OCI-LY7 (cell line): ENCODE data around the gene LEAP2. TPM values are rescaled to one million over a fixed set of nuclear protein-coding genes. Genes with fewer than 3 reads are reported as not detected.

Experiments used
- BruUV-seq: library from RNA; stranded (reverse); fragments of 400-500 nt; replicated peaks from 2 replicates; lab custom pipeline; 2021; lab: Mats Ljungman, UMichigan
- CTCF ChIA-PET: fragments of 300-600 bp; sonication (Branson Sonifier 250); formaldehyde crosslinking; loops from one replicate; lab custom pipeline; 2022; ENCODE audit warnings: antibody characterized with exemption; ENCODE audit not compliant: unreplicated experiment; lab: Charles Lee
- POLR2A ChIA-PET: fragments of 300-600 bp; sonication (Branson Sonifier 250); formaldehyde crosslinking; loops from one replicate; lab custom pipeline; 2022; ENCODE audit warnings: antibody characterized with exemption; lab: Charles Lee
- DNase-seq: peaks from one replicate; pipeline ENCODE4 v3.0.0-alpha.2; 2015; ENCODE audit warnings: low spot score
- H2AFZ ChIP-seq: fragments of 200-600 bp; sonication (generic), shearing (Covaris generic); 2 replicates; pipeline ENCODE4 v1.6.1; 2014; ENCODE audit warnings: mild to moderate bottlenecking, antibody characterized with exemption, low read length, moderate library complexity
- H3K27ac ChIP-seq: fragments of 200-600 bp; sonication (generic); 2 replicates; pipeline ENCODE4 v1.5.1; 2014; ENCODE audit warnings: mixed run types, low read depth, mild to moderate bottlenecking, moderate library complexity, low read length, inconsistent platforms; ENCODE audit not compliant: poor library complexity, severe bottlenecking
- H3K36me3 ChIP-seq: fragments of 200-600 bp; sonication (generic); 2 replicates; pipeline ENCODE4 v1.6.1; 2014; ENCODE audit warnings: mild to moderate bottlenecking, antibody characterized with exemption, low read length, moderate library complexity, mixed read lengths; ENCODE audit not compliant: insufficient read depth
- H3K4me1 ChIP-seq: fragments of 200-600 bp; sonication (generic); 2 replicates; pipeline ENCODE4 v1.5.1; 2014; ENCODE audit warnings: mild to moderate bottlenecking, low read length; ENCODE audit not compliant: insufficient read depth, poor library complexity, severe bottlenecking
- H3K4me2 ChIP-seq: fragments of 200-600 bp; sonication (generic); 2 replicates; pipeline ENCODE4 v1.6.1; 2014; ENCODE audit warnings: mild to moderate bottlenecking, low read length
- H3K4me3 ChIP-seq: fragments of 200-600 bp; sonication (generic); 2 replicates; pipeline ENCODE4 v1.5.1; 2014; ENCODE audit warnings: mild to moderate bottlenecking, low read depth, low read length; ENCODE audit not compliant: poor library complexity, severe bottlenecking
- H3K79me2 ChIP-seq: fragments of 200-600 bp; sonication (generic); 2 replicates; pipeline ENCODE4 v1.6.1; 2016; ENCODE audit warnings: low read depth, mild to moderate bottlenecking, low read length, moderate library complexity, mixed read lengths; ENCODE audit not compliant: insufficient read depth
- H3K9me2 ChIP-seq: fragments of 200-600 bp; sonication (generic); 2 replicates; pipeline ENCODE4 v1.6.1; 2016; ENCODE audit warnings: mild to moderate bottlenecking, low read length, mixed read lengths; ENCODE audit not compliant: insufficient read depth
- H3K9me3 ChIP-seq: fragments of 200-600 bp; sonication (generic); 2 replicates; pipeline ENCODE4 v1.6.1; 2014; ENCODE audit warnings: mild to moderate bottlenecking, mixed run types, low read length, mixed read lengths
- H4K20me1 ChIP-seq: fragments of 200-600 bp; sonication (generic); 2 replicates; pipeline ENCODE4 v1.6.1; 2014; ENCODE audit warnings: mild to moderate bottlenecking, antibody characterized with exemption, low read length, moderate library complexity, mixed read lengths; ENCODE audit not compliant: insufficient read depth
- EZH2phosphoT487 ChIP-seq: fragments of 200-600 bp; sonication (generic); IDR thresholded peaks from 2 replicates; pipeline ENCODE4 v1.6.1; 2018; ENCODE audit warnings: low read depth, borderline replicate concordance, mild to moderate bottlenecking, mixed run types, antibody characterized with exemption, low read length, moderate library complexity, mixed read lengths
- intact Hi-C: fragments of 100-400 bp; cut with micrococcal nuclease; formaldehyde crosslinking; loops from one replicate; pipeline ENCODE4 v1.10.0; 2022; ENCODE audit not compliant: unreplicated experiment
- total RNA-seq, 2 experiments: library from RNA; depleted of rRNA in 1 of 2; stranded (reverse); fragments of >200 nt in 1 of 2; shearing (Covaris generic) in 1 of 2; gene quantifications; 2 replicates each; pipeline ENCODE4 v1.2.3, GENCODE V29; 2014 to 2022
- TF ChIP-seq, protein P1 (sequence below): fragments of 200-600 bp; sonication (generic); conservative IDR thresholded peaks from 2 replicates; pipeline ENCODE4 v1.5.1; 2014; ENCODE audit warnings: mild to moderate bottlenecking, antibody characterized with exemption, low read length, moderate library complexity, mixed read lengths

The LEAP2 gene
- total RNA-seq, 2 experiments from 2014 or later, result 4.4 to 5.6 TPM

GRCh38 chr5:132841305-132841704, 32.2 kb upstream of the LEAP2 start:
- no TSS peak for BruUV-seq
- Histone ChIP-seq H3K79me2 (no peaks in the 10 kb centered on the region), H3K9me3 (no peaks in the 10 kb centered on the region), H3K4me3 (no peak overlapping the region), H4K20me1 (no peaks in the 10 kb centered on the region), H2AFZ (no peak overlapping the region), H3K4me1 (no peaks in the 10 kb centered on the region), H3K4me2 (no peak overlapping the region), H3K9me2 (no peaks in the 10 kb centered on the region), H3K27ac (no peak overlapping the region), H3K36me3 (no peaks in the 10 kb centered on the region)
- no peak for TF ChIP-seq EZH2phosphoT487
- TF ChIP-seq, protein P1, sequence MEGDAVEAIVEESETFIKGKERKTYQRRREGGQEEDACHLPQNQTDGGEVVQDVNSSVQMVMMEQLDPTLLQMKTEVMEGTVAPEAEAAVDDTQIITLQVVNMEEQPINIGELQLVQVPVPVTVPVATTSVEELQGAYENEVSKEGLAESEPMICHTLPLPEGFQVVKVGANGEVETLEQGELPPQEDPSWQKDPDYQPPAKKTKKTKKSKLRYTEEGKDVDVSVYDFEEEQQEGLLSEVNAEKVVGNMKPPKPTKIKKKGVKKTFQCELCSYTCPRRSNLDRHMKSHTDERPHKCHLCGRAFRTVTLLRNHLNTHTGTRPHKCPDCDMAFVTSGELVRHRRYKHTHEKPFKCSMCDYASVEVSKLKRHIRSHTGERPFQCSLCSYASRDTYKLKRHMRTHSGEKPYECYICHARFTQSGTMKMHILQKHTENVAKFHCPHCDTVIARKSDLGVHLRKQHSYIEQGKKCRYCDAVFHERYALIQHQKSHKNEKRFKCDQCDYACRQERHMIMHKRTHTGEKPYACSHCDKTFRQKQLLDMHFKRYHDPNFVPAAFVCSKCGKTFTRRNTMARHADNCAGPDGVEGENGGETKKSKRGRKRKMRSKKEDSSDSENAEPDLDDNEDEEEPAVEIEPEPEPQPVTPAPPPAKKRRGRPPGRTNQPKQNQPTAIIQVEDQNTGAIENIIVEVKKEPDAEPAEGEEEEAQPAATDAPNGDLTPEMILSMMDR, result no peak
- intact Hi-C loops, result no loop called here
- DNase-seq, result no peak
- CTCF ChIA-PET, result no interaction called here
- POLR2A ChIA-PET, result interaction anchor here (0.6 to 0.9 kb wide), 4 partner anchors 10 to 166 kb away, joined by 3 to 8 read pairs (median 4); no protein-coding TSS in a partner anchor

DNA sequence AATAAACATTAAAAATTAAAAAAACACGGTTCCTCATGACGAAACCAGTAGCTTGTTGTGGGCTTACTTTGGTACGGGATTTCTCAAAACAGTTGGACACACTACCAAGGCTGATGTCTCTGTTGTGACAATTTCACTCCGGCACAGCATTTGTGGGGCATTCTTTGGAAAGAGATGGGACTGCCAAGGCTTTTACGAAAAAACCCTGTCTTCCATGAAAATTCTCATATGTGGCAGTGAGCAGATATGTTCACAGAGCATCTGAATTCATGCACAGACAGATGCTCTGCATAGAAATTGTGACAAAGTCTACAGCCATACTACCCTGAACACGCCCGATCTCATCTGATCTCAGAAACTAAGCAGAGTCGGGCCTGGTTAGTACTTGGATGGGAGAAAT, 25.2 kb upstream of the LEAP2 start:
- Histone ChIP-seq H4K20me1 (no peaks in the 10 kb centered on the region), H3K9me3 (no peaks in the 10 kb centered on the region), H3K4me1 (no peaks in the 10 kb centered on the region), H3K9me2 (no peaks in the 10 kb centered on the region), H2AFZ (no peak overlapping the region), H3K36me3 (no peaks in the 10 kb centered on the region), H3K4me2 (no peak overlapping the region), H3K79me2 (no peaks in the 10 kb centered on the region), H3K4me3 (no peak overlapping the region), H3K27ac (no peak overlapping the region)
- ChIA-PET CTCF (no interaction called here), POLR2A (interaction anchor here (0.6 to 0.9 kb wide), 3 partner anchors 14 to 120 kb away, joined by 4 to 6 read pairs (median 4); no protein-coding TSS in a partner anchor)
- TF ChIP-seq, protein P1, result no peak
- no peak for TF ChIP-seq EZH2phosphoT487
- DNase-seq, result no peak
- intact Hi-C loops, result no loop called here
- no TSS peak for BruUV-seq

GRCh38 chr5:132849347-132849746, 24.1 kb upstream of the LEAP2 start:
- Histone ChIP-seq H2AFZ (no peak overlapping the region), H3K36me3 (no peaks in the 10 kb centered on the region), H3K9me3 (no peaks in the 10 kb centered on the region), H3K4me3 (no peak overlapping the region), H3K79me2 (no peaks in the 10 kb centered on the region), H3K9me2 (no peaks in the 10 kb centered on the region), H3K4me2 (no peak overlapping the region), H3K27ac (no peak overlapping the region), H4K20me1 (no peaks in the 10 kb centered on the region), H3K4me1 (no peaks in the 10 kb centered on the region)
- no TSS peak for BruUV-seq
- intact Hi-C loops, result no loop called here
- TF ChIP-seq, protein P1, result no peak
- TF ChIP-seq EZH2phosphoT487, result no peak
- ChIA-PET CTCF (no interaction called here), POLR2A (interaction anchor here (0.8 to 1.1 kb wide), 4 partner anchors 9 to 50 kb away, joined by 3 to 5 read pairs (median 4); no protein-coding TSS in a partner anchor)
- no peak for DNase-seq
